ENCODE results near the gene CMTM1.

- no peak for TF ChIP-seq EZH2phosphoT487 (IDR thresholded peaks at IDR 0.05; ENCODE audit: borderline replicate concordance, low read length)
- TF ChIP-seq, protein P1, sequence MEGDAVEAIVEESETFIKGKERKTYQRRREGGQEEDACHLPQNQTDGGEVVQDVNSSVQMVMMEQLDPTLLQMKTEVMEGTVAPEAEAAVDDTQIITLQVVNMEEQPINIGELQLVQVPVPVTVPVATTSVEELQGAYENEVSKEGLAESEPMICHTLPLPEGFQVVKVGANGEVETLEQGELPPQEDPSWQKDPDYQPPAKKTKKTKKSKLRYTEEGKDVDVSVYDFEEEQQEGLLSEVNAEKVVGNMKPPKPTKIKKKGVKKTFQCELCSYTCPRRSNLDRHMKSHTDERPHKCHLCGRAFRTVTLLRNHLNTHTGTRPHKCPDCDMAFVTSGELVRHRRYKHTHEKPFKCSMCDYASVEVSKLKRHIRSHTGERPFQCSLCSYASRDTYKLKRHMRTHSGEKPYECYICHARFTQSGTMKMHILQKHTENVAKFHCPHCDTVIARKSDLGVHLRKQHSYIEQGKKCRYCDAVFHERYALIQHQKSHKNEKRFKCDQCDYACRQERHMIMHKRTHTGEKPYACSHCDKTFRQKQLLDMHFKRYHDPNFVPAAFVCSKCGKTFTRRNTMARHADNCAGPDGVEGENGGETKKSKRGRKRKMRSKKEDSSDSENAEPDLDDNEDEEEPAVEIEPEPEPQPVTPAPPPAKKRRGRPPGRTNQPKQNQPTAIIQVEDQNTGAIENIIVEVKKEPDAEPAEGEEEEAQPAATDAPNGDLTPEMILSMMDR (IDR thresholded peaks at IDR 0.05; ENCODE audit: low read depth, low read length, poor library complexity, severe bottlenecking) = no peak
Measured at GRCh38 chr16:66619534-66620428, 53.5 kb downstream of the CMTM1 start.
